ENCODE results near the gene ARFRP1. TPM values are rescaled to one million over a fixed set of nuclear protein-coding genes. Genes with fewer than 3 reads are reported as not detected.

ARFRP1 gene
- total RNA-seq, 1 donor from 2014 or later: 39.8 TPM

GRCh38 chr20:63741676-63742380 lies 34.1 kb upstream of the ARFRP1 start:
- TF ChIP-seq, protein P1, sequence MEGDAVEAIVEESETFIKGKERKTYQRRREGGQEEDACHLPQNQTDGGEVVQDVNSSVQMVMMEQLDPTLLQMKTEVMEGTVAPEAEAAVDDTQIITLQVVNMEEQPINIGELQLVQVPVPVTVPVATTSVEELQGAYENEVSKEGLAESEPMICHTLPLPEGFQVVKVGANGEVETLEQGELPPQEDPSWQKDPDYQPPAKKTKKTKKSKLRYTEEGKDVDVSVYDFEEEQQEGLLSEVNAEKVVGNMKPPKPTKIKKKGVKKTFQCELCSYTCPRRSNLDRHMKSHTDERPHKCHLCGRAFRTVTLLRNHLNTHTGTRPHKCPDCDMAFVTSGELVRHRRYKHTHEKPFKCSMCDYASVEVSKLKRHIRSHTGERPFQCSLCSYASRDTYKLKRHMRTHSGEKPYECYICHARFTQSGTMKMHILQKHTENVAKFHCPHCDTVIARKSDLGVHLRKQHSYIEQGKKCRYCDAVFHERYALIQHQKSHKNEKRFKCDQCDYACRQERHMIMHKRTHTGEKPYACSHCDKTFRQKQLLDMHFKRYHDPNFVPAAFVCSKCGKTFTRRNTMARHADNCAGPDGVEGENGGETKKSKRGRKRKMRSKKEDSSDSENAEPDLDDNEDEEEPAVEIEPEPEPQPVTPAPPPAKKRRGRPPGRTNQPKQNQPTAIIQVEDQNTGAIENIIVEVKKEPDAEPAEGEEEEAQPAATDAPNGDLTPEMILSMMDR (IDR thresholded peaks at IDR 0.05): no peak
- Mint-ChIP-seq H3K4me3 (ENCODE audit: unreplicated experiment) (peak overlapping the region; percentile 69), H3K9me3 (ENCODE audit: low read depth) (no peaks in the 10 kb centered on the region), H3K27ac (ENCODE audit: unreplicated experiment) (no peak overlapping the region), H3K27me3 (ENCODE audit: low read depth) (no peaks in the 10 kb centered on the region), H3K4me1 (ENCODE audit: low read depth) (no peaks in the 10 kb centered on the region), H3K36me3 (ENCODE audit: low read depth) (peaks cover 3% of the 10 kb centered on the region)
- peak; percentile 89 for DNase-seq (ENCODE audit: low spot score)

GRCh38 chr20:63741354-63741675 lies 33.5 kb upstream of the ARFRP1 start:
- Mint-ChIP-seq H3K9me3 (ENCODE audit: low read depth) (no peaks in the 10 kb centered on the region), H3K27ac (ENCODE audit: unreplicated experiment) (no peak overlapping the region), H3K36me3 (ENCODE audit: low read depth) (peaks cover 3% of the 10 kb centered on the region)

GRCh38 chr20:63740627-63741353 lies 33.0 kb upstream of the ARFRP1 start:
- Mint-ChIP-seq H3K4me3 (ENCODE audit: unreplicated experiment) (peak overlapping the region; percentile 69), H3K27ac (ENCODE audit: unreplicated experiment) (peak overlapping the region; percentile 8), H3K9me3 (ENCODE audit: low read depth) (no peaks in the 10 kb centered on the region), H3K27me3 (ENCODE audit: low read depth) (no peaks in the 10 kb centered on the region), H3K4me1 (ENCODE audit: low read depth) (peaks cover 3% of the 10 kb centered on the region), H3K36me3 (ENCODE audit: low read depth) (peaks cover 3% of the 10 kb centered on the region)
- peak; percentile 94 for DNase-seq (ENCODE audit: low spot score)
- TF ChIP-seq, protein P1 (IDR thresholded peaks at IDR 0.05): peak; percentile 59

More at GRCh38 chr20:63741354-63741675, 33.5 kb upstream of the ARFRP1 start:
- no peak for DNase-seq (ENCODE audit: low spot score)
- Mint-ChIP-seq H3K4me3 (ENCODE audit: unreplicated experiment) (peak overlapping the region; percentile 69), H3K4me1 (ENCODE audit: low read depth) (no peaks in the 10 kb centered on the region), H3K27me3 (ENCODE audit: low read depth) (no peaks in the 10 kb centered on the region)
- TF ChIP-seq, protein P1 (IDR thresholded peaks at IDR 0.05): no peak

- H3K36me3 Mint-ChIP-seq (ENCODE audit: low read depth): peaks cover 3% of the 10 kb centered on the region
- peak overlapping the region; percentile 8 for H3K27ac Mint-ChIP-seq (ENCODE audit: unreplicated experiment)
- peaks cover 3% of the 10 kb centered on the region for H3K4me1 Mint-ChIP-seq (ENCODE audit: low read depth)
- H3K27me3 Mint-ChIP-seq (ENCODE audit: low read depth): no peaks in the 10 kb centered on the region
- TF ChIP-seq, protein P1 (IDR thresholded peaks at IDR 0.05): no peak
- DNase-seq (ENCODE audit: low spot score): peak; percentile 60
- peak overlapping the region; percentile 69 for H3K4me3 Mint-ChIP-seq (ENCODE audit: unreplicated experiment)
- no peaks in the 10 kb centered on the region for H3K9me3 Mint-ChIP-seq (ENCODE audit: low read depth)
These were observed 32.4 kb upstream of the ARFRP1 start for GRCh38 chr20:63740070-63740626.

All from chondrocyte (in vitro differentiated cells).